Measurements from ENCODE around the gene ECM1.

Gene ECM1

GRCh38 chr1:150546294-150546937 is 38.5 kb downstream of the ECM1 start:
- DNase-seq = no peak

GRCh38 chr1:150548324-150548631 is 40.4 kb downstream of the ECM1 start:
- no peak for DNase-seq

- DNase-seq = no peak
These were observed 41.0 kb downstream of the ECM1 start, which contains the start of gene ADAMTSL4 for GRCh38 chr1:150548632-150549495. ADAMTSL4 (plus strand) TSS chr1:150549408; CDS start chr1:150552289, 2,881 bp downstream.

GRCh38 chr1:150549496-150550221 is 41.8 kb downstream of the ECM1 start:
- no peak for DNase-seq

GRCh38 chr1:150550222-150551050 is 42.5 kb downstream of the ECM1 start:
- DNase-seq = no peak

- no peak for DNase-seq
These were observed 43.3 kb downstream of the ECM1 start for GRCh38 chr1:150551051-150551783.

GRCh38 chr1:150551784-150552127 is 43.8 kb downstream of the ECM1 start:
- DNase-seq = no peak

GRCh38 chr1:150552128-150552910 is 44.4 kb downstream of the ECM1 start:
- no peak for DNase-seq

GRCh38 chr1:150552911-150553289 is 45.0 kb downstream of the ECM1 start:
- DNase-seq = no peak

- no peak for DNase-seq
These were observed 45.6 kb downstream of the ECM1 start for GRCh38 chr1:150553392-150554085.

GRCh38 chr1:150554086-150554452 is 46.2 kb downstream of the ECM1 start:
- no peak for DNase-seq

- DNase-seq = no peak
These were observed 47.5 kb downstream of the ECM1 start for GRCh38 chr1:150555198-150555970.

GRCh38 chr1:150555971-150556865 is 48.3 kb downstream of the ECM1 start:
- DNase-seq = no peak

- DNase-seq = no peak
These were observed 49.2 kb downstream of the ECM1 start for GRCh38 chr1:150557065-150557600.

- DNase-seq = no peak
These were observed 49.9 kb downstream of the ECM1 start for GRCh38 chr1:150557813-150558212.

- no peak for DNase-seq
These were observed 50.4 kb downstream of the ECM1 start for GRCh38 chr1:150558303-150558704.

- DNase-seq = no peak
These were observed 51.1 kb downstream of the ECM1 start for GRCh38 chr1:150558761-150559655.

GRCh38 chr1:150559656-150560010 is 51.7 kb downstream of the ECM1 start:
- no peak for DNase-seq

All from stimulated activated naive CD4-positive, alpha-beta T cell treated with Interleukin-2 at 50 U/mL for 16 hours (primary cell).